ENCODE results near the gene FOXD1. TPM values are rescaled to one million over a fixed set of nuclear protein-coding genes. Genes with fewer than 3 reads are reported as not detected.
"Not testable (repeated sequence)": the region's sequence is repeated elsewhere in the genome, so short reads cannot be mapped to it uniquely, and the experiment has no call there.

FOXD1 gene
- total and polyA plus RNA-seq, 4 experiments from 2014 or later = 0.08 TPM; not detected in 3

DNA sequence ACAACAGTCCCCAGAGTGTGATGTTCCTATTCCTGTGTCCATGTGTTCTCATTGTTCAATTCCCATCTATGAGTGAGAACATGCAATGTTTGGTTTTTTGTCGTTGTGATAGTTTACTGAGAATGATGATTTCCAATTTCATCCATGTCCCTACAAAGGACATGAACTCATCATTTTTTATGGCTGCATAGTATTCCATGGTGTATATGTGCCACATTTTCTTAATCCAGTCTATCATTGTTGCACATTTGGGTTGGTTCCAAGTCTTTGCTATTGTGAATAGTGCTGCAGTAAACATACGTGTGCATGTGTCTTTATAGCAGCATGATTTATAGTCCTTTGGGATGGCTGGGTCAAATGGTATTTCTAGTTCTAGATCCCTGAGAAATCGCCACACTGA, 20.1 kb upstream of the FOXD1 start:
- H3K36me3 ChIP-seq (ENCODE audit: insufficient read depth, low read length); H3K4me3 Mint-ChIP-seq; H3K9me3 Mint-ChIP-seq; POLR2A ChIA-PET (ENCODE audit: partially characterized antibody); H3K27me3 ChIP-seq (ENCODE audit: insufficient read depth, low read length); H3K36me3 Mint-ChIP-seq; H3K9me3 ChIP-seq (ENCODE audit: control insufficient read depth in 1 of 2, low read length in 2 of 2); DNase-seq; H3K4me1 ChIP-seq (ENCODE audit: insufficient read depth, low read length); CTCF ChIA-PET (ENCODE audit: partially characterized antibody); H3K4me1 Mint-ChIP-seq; H3K4me3 ChIP-seq (ENCODE audit: low read length in 2 of 2); H3K27ac Mint-ChIP-seq; H3K27ac ChIP-seq (ENCODE audit: low read depth, low read length); intact Hi-C loops (cut with micrococcal nuclease): not testable (repeated sequence)
- peaks cover 12 to 22% of the 10 kb centered on the region in 2 donors for H3K27me3 Mint-ChIP-seq

DNA sequence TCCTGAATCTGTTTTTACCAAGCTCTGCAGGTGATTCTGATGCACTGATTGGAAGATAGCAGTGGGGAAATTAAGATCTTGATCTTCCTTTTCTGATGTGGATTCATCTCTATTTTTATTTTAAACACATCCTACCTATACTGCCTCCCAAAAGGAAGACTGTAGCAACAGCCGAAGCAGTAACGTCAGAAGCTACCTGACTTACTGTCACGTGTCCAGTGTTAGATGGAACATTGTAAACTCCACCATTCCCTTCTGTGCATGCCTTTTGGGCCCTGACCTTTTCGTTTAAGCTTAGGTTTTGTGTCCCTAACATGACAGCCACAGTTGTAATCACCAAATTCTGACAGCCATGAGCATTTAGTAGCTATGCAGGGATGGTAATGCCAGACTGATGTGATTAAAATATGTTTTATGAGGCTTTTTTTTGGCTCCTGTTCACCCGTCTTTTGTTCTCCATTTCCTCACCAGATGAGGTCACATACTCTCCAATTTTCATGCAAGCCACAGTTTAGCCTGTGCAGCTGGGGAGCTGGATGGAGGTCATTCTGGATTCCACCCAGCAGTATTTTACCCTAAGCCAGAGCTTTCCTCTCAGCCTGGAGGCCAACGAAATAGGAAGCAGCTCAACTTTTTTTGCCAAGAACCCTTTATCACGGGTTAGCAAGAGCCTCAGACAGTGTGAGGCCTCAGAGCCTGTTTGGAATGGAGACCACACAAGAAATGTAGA, 15.6 kb upstream of the FOXD1 start:
- H3K36me3 Mint-ChIP-seq = no peaks in the 10 kb centered on the region
- peak overlapping the region in 1 of 8 donors; percentile 23 for H3K4me3 Mint-ChIP-seq
- no peaks in the 10 kb centered on the region for H3K27me3 ChIP-seq (ENCODE audit: insufficient read depth, low read length)
- ChIA-PET POLR2A (ENCODE audit: partially characterized antibody) (interaction anchor here (1.5 kb wide), 1 partner anchor 34 kb away, joined by 3 read pairs; the partner anchor contains the start of gene BTF3), CTCF (ENCODE audit: partially characterized antibody) (interaction anchor here (1.9 kb wide), 1 partner anchor 10 kb away, joined by 8 read pairs; no protein-coding TSS in a partner anchor)
- peaks cover 13 to 29% of the 10 kb centered on the region in 2 donors for H3K27me3 Mint-ChIP-seq
- H3K9me3 ChIP-seq (ENCODE audit: control insufficient read depth in 1 of 2, low read length in 2 of 2) = no peaks in the 10 kb centered on the region
- intact Hi-C loops (cut with micrococcal nuclease) = no loop called here
- H3K36me3 ChIP-seq (ENCODE audit: insufficient read depth, low read length) = no peaks in the 10 kb centered on the region
- H3K27ac ChIP-seq (ENCODE audit: low read depth, low read length) = no peak overlapping the region
- H3K4me1 Mint-ChIP-seq = no peaks in the 10 kb centered on the region
- no peaks in the 10 kb centered on the region for H3K4me1 ChIP-seq (ENCODE audit: insufficient read depth, low read length)
- no peak overlapping the region for H3K27ac Mint-ChIP-seq
- no peak for DNase-seq
- H3K4me3 ChIP-seq (ENCODE audit: low read length in 2 of 2) = no peak overlapping the region
- H3K9me3 Mint-ChIP-seq = peaks cover 0 to 2% (median 0%) of the 10 kb centered on the region in 8 donors

- Histone ChIP-seq H3K9me3 (ENCODE audit: control insufficient read depth in 1 of 2, low read length in 2 of 2) (no peaks in the 10 kb centered on the region), H3K4me3 (ENCODE audit: low read length in 2 of 2) (no peak overlapping the region), H3K36me3 (ENCODE audit: insufficient read depth, low read length) (no peaks in the 10 kb centered on the region), H3K27me3 (ENCODE audit: insufficient read depth, low read length) (no peaks in the 10 kb centered on the region), H3K27ac (ENCODE audit: low read depth, low read length) (no peak overlapping the region), H3K4me1 (ENCODE audit: insufficient read depth, low read length) (no peaks in the 10 kb centered on the region)
- H3K27ac Mint-ChIP-seq = no peak overlapping the region
- H3K4me1 Mint-ChIP-seq = no peaks in the 10 kb centered on the region
- POLR2A ChIA-PET (ENCODE audit: partially characterized antibody) = no interaction called here
- no peak overlapping the region for H3K4me3 Mint-ChIP-seq
- H3K9me3 Mint-ChIP-seq = peaks cover 0 to 8% (median 0%) of the 10 kb centered on the region in 8 donors
- CTCF ChIA-PET (ENCODE audit: partially characterized antibody) = interaction anchor here (3.5 kb wide), 1 partner anchor 9 kb away, joined by 8 read pairs; no protein-coding TSS in a partner anchor
- DNase-seq = no peak
- H3K36me3 Mint-ChIP-seq = no peaks in the 10 kb centered on the region
- intact Hi-C loops (cut with micrococcal nuclease) = no loop called here
- peaks cover 29 to 40% of the 10 kb centered on the region in 2 donors for H3K27me3 Mint-ChIP-seq
Observed at GRCh38 chr5:73460133-73460532, 11.6 kb upstream of the FOXD1 start.

DNA sequence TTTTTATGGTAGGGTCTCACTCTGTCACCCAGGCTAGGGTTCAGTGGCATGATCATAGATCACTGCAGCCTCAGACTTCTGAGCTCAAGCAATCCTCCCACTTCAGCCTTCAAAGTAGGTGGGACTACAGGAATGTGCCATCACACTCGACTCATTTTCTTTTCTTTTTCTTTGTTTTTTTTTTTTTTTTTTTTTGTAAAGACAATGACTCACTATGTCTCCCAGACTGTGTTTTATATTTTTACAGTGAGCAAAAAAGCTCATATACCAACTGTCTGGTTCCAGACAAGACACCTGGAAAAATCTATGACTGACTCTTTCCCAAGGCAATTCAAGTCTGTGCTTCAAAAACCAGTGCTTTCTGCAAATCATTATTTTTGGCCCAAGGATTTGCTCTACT, 10.8 kb upstream of the FOXD1 start:
- Histone ChIP-seq H3K36me3 (ENCODE audit: insufficient read depth, low read length) (no peaks in the 10 kb centered on the region), H3K9me3 (ENCODE audit: control insufficient read depth in 1 of 2, low read length in 2 of 2) (no peaks in the 10 kb centered on the region), H3K4me1 (ENCODE audit: insufficient read depth, low read length) (no peaks in the 10 kb centered on the region), H3K4me3 (ENCODE audit: low read length in 2 of 2) (no peak overlapping the region), H3K27me3 (ENCODE audit: insufficient read depth, low read length) (no peaks in the 10 kb centered on the region), H3K27ac (ENCODE audit: low read depth, low read length) (no peak overlapping the region)
- DNase-seq = no peak
- H3K4me3 Mint-ChIP-seq = no peak overlapping the region
- H3K27me3 Mint-ChIP-seq = peaks cover 27 to 38% of the 10 kb centered on the region in 2 donors
- peaks cover 0 to 8% (median 0%) of the 10 kb centered on the region in 8 donors for H3K9me3 Mint-ChIP-seq
- no peaks in the 10 kb centered on the region for H3K36me3 Mint-ChIP-seq
- POLR2A ChIA-PET (ENCODE audit: partially characterized antibody) = no interaction called here
- intact Hi-C loops (cut with micrococcal nuclease) = no loop called here
- H3K27ac Mint-ChIP-seq = no peak overlapping the region
- CTCF ChIA-PET (ENCODE audit: partially characterized antibody) = no interaction called here
- peaks cover 0 to 2% (median under 1%) of the 10 kb centered on the region in 4 donors for H3K4me1 Mint-ChIP-seq

DNA sequence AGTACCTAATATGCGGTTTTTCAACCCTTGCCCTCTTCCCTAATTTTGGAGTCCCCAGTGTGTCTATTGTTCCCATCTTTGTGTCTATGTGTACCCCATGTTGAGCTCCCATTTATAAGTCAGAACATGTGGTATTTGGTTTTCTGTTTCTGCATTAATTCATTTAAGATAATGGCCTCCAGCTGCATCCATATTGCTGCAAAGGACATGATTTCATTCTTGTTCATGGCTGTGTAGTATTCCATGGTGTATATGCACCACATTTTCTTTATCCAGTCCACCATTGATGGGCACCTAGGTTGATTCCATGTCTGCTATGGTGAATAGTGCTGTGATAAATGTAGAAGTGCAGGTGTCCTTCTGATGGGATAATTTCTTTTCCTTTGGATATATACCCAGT, 7.9 kb upstream of the FOXD1 start:
- H3K36me3 Mint-ChIP-seq; H3K27ac Mint-ChIP-seq; H3K9me3 ChIP-seq (ENCODE audit: control insufficient read depth in 1 of 2, low read length in 2 of 2); H3K36me3 ChIP-seq (ENCODE audit: insufficient read depth, low read length); DNase-seq; H3K27ac ChIP-seq (ENCODE audit: low read depth, low read length); H3K4me1 ChIP-seq (ENCODE audit: insufficient read depth, low read length); H3K4me3 ChIP-seq (ENCODE audit: low read length in 2 of 2); H3K9me3 Mint-ChIP-seq; H3K4me3 Mint-ChIP-seq; intact Hi-C loops (cut with micrococcal nuclease): not testable (repeated sequence)
- peaks cover 0 to 13% (median 2%) of the 10 kb centered on the region in 4 donors for H3K4me1 Mint-ChIP-seq
- POLR2A ChIA-PET (ENCODE audit: partially characterized antibody) = interaction anchor here (0.6 kb wide), 1 partner anchor 604 kb away, joined by 3 read pairs; no protein-coding TSS in a partner anchor
- H3K27me3 ChIP-seq (ENCODE audit: insufficient read depth, low read length) = peaks cover 23% of the 10 kb centered on the region
- H3K27me3 Mint-ChIP-seq = peaks cover 39 to 50% of the 10 kb centered on the region in 2 donors
- CTCF ChIA-PET (ENCODE audit: partially characterized antibody) = interaction anchor here (1.0 to 4.3 kb wide), 3 partner anchors 16 to 241 kb away, joined by 3 to 37 read pairs (median 3); no protein-coding TSS in a partner anchor

- H3K9me3 ChIP-seq (ENCODE audit: control insufficient read depth in 1 of 2, low read length in 2 of 2) = no peaks in the 10 kb centered on the region
- no peak overlapping the region for H3K4me3 Mint-ChIP-seq
- DNase-seq = peak in 3 of 5 donors; percentile 33 to 59 (median 44)
- intact Hi-C loops (cut with micrococcal nuclease) = loop anchor here (1.0 kb wide), 1 partner anchor 499 kb away; no protein-coding TSS in a partner anchor
- peaks cover 42% of the 10 kb centered on the region for H3K27me3 ChIP-seq (ENCODE audit: insufficient read depth, low read length)
- no peak overlapping the region for H3K27ac ChIP-seq (ENCODE audit: low read depth, low read length)
- no peaks in the 10 kb centered on the region for H3K36me3 Mint-ChIP-seq
- H3K27me3 Mint-ChIP-seq = peaks cover 46 to 54% of the 10 kb centered on the region in 2 donors
- H3K36me3 ChIP-seq (ENCODE audit: insufficient read depth, low read length) = no peaks in the 10 kb centered on the region
- POLR2A ChIA-PET (ENCODE audit: partially characterized antibody) = interaction anchor here (1.0 kb wide), 1 partner anchor 44 kb away, joined by 3 read pairs; the partner anchor contains the start of gene BTF3
- H3K9me3 Mint-ChIP-seq = peaks cover 0 to 18% (median 5%) of the 10 kb centered on the region in 8 donors
- peaks cover 5% of the 10 kb centered on the region for H3K4me1 ChIP-seq (ENCODE audit: insufficient read depth, low read length)
- H3K4me3 ChIP-seq (ENCODE audit: low read length in 2 of 2) = no peak overlapping the region
- CTCF ChIA-PET (ENCODE audit: partially characterized antibody) = interaction anchor here (0.6 to 4.3 kb wide), 21 partner anchors 9 to 536 kb away, joined by 3 to 37 read pairs (median 4); no protein-coding TSS in a partner anchor
- H3K27ac Mint-ChIP-seq = peak overlapping the region in 1 of 7 donors; percentile 53
- peaks cover 3 to 22% (median 6%) of the 10 kb centered on the region in 4 donors for H3K4me1 Mint-ChIP-seq
Observed at GRCh38 chr5:73454379-73455036, 5.9 kb upstream of the FOXD1 start.

DNA sequence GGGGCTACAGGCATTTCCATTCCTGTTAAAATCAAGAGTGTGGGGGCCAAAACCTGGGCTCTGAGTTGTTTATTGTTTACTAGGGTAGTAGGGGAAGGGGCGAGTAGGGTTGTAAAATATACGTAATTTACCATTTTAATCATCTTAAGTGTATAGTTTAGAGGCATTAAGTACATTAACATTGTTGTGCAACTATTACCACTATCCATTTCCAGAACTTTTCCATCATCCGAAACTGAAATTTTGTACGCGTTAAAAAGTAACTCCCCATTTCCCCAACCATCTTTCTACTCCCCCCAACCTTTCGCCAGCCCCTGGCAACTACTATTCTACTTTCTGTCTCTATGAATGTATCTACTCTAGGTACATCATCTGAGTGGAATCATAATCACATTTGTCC, 3.6 kb upstream of the FOXD1 start:
- no peaks in the 10 kb centered on the region for H3K9me3 ChIP-seq (ENCODE audit: control insufficient read depth in 1 of 2, low read length in 2 of 2)
- H3K27ac ChIP-seq (ENCODE audit: low read depth, low read length) = no peak overlapping the region
- intact Hi-C loops (cut with micrococcal nuclease) = no loop called here
- ChIA-PET CTCF (ENCODE audit: partially characterized antibody) (no interaction called here), POLR2A (ENCODE audit: partially characterized antibody) (no interaction called here)
- H3K4me1 ChIP-seq (ENCODE audit: insufficient read depth, low read length) = peaks cover 16% of the 10 kb centered on the region
- Mint-ChIP-seq H3K36me3 (peaks cover 0 to 2% of the 10 kb centered on the region in 2 donors), H3K4me3 (peak overlapping the region in 3 of 8 donors; percentile 13 to 32 (median 22)), H3K9me3 (peaks cover 0 to 31% (median 6%) of the 10 kb centered on the region in 8 donors), H3K27me3 (peaks cover 49 to 57% of the 10 kb centered on the region in 2 donors), H3K4me1 (peaks cover 7 to 33% (median 14%) of the 10 kb centered on the region in 4 donors), H3K27ac (peak overlapping the region in 3 of 7 donors; percentile 19 to 43 (median 43))
- H3K27me3 ChIP-seq (ENCODE audit: insufficient read depth, low read length) = peaks cover 52% of the 10 kb centered on the region
- H3K36me3 ChIP-seq (ENCODE audit: insufficient read depth, low read length) = no peaks in the 10 kb centered on the region
- DNase-seq = no peak
- H3K4me3 ChIP-seq (ENCODE audit: low read length in 2 of 2) = no peak overlapping the region
